Epithelial cell of prostate (primary cell): ENCODE data around the gene FLT4.

Source experiments
- DNase-seq: peaks from one replicate; pipeline ENCODE4 v3.0.0-alpha.2; 2011; ENCODE audit warnings: low read depth, low spot score
- H3K27ac ChIP-seq: fragments of 450-650 bp; 2 replicates; pipeline ENCODE4 v1.5.1; 2017; ENCODE audit warnings: mild to moderate bottlenecking

FLT4 gene

GRCh38 chr5:180628827-180629750 lies 20.3 kb downstream of the FLT4 start:
- H3K27ac ChIP-seq, result no peak overlapping the region
- DNase-seq, result no peak

GRCh38 chr5:180628211-180628610 lies 21.2 kb downstream of the FLT4 start:
- no peak overlapping the region for H3K27ac ChIP-seq
- DNase-seq, result no peak

- no peak overlapping the region for H3K27ac ChIP-seq
- DNase-seq, result no peak
Observed at GRCh38 chr5:180627386-180628120, 21.8 kb downstream of the FLT4 start.

DNA sequence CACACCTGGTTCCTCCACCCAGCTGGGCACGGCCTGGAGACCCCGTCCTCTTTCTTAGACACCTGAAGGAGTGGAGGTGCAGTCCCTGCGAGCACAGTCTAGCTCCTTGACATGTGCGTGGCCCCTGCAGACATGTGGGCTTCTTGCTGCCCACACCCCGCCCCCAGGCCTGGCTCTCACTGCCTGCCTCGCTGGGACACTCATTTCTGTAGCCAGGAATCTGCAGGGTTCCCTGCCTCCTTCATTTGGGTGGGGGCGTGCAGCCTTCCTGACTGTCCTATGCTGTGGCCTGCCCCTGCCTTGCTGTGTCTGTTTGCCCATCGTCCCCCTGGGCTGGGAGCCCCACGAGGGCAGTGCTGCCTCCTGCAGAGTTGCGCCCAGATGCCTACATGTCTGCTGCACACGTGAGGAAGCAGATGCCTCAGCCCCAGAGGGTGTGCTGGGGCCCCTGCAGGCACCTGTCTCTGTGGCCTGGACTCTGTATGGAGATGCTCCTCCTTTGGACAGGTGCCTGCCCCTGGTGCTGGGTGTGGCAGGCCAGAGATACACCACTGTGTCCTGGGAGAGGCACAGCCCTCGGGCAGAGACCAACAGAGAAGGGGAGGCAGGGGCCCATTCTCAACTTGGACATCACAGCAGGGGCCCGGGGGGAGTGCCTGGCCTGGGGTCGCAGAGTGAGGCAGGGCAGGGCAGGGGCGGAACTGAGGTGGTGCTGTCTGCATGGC lies 22.6 kb downstream of the FLT4 start:
- DNase-seq, result no peak
- no peak overlapping the region for H3K27ac ChIP-seq

GRCh38 chr5:180625791-180626660 lies 23.4 kb downstream of the FLT4 start:
- no peak overlapping the region for H3K27ac ChIP-seq
- no peak for DNase-seq

DNA sequence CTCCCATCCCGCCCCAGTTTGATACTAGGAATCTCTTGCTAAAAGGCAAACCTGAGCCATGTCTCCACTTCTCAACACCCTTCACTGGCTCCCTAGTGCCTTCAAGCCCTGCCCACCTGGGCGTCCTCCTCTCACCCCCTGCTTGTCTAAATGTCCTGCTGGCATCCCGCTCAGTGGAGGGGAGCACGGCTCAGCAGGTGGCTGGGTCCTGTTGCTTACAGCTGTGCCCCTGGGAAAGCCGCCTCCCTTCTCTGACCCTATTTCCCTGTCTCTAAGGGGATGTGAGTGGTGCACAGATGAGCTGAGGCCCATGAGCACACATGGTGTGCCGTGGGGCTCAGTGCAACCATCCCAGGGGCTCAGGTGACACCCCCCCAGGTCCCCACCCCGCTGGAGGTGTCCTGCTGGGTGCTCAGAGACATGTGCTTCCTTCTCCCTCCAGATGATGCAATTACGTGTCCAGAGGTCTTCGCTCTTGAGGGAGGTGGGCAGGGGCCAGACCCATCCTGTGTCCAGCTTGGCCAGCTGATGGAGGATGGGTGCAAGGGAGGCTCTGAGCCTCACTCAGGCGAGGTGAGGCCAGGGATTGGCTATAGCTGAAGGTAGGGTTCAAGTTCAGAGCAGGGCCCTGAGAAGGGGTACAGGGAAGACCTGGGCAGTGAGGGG lies 24.1 kb downstream of the FLT4 start:
- H3K27ac ChIP-seq, result no peak overlapping the region
- no peak for DNase-seq

GRCh38 chr5:180624587-180624986 lies 24.8 kb downstream of the FLT4 start:
- DNase-seq, result no peak
- no peak overlapping the region for H3K27ac ChIP-seq

GRCh38 chr5:180623844-180624243 lies 25.6 kb downstream of the FLT4 start:
- no peak overlapping the region for H3K27ac ChIP-seq
- no peak for DNase-seq

- no peak overlapping the region for H3K27ac ChIP-seq
- no peak for DNase-seq
Observed at GRCh38 chr5:180623411-180623834, 26.0 kb downstream of the FLT4 start.

DNA sequence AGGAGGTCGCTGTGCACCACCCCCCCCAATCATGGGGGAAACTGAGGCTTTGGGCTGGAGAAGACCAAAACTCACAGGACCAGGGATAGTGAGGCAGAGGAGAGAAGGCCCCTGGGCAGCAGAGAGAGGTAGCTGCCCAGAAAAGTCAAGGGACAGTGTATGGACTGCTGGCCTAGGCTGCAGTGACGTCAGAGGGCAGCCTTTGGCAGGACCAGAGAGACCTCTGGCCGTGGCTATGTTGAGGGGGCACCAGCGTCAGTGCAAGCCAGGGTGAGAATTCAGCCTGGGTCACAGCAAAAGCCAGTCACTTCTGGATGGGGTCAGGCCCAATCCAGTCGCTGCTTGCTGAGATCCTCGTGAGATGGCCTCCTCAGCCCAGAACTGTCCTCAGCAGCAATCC lies 26.5 kb downstream of the FLT4 start:
- no peak for DNase-seq
- H3K27ac ChIP-seq, result no peak overlapping the region

GRCh38 chr5:180621311-180621710 lies 28.1 kb downstream of the FLT4 start:
- DNase-seq, result no peak

DNA sequence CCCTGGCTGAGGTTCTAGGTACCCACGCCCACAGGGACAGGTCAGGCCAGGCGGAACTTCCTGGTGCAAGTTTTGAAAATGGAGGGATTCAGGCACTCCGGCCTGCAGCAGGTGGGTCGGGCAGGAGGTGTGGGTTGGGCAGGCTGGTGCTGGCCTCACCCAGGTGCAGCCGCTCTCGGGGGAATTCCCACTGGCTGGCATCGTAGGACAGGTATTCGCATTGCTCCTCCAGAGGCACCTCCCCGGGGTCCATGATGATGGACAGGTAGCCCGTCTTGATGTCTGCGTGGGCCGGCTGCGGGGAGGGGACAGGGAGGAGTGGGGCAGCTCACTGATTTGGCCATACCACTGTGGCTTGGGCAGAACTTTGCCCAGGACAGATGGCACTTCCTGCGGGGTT lies 29.4 kb downstream of the FLT4 start:
- no peak for DNase-seq
- no peak overlapping the region for H3K27ac ChIP-seq

More at GRCh38 chr5:180621311-180621710, 28.1 kb downstream of the FLT4 start:
- no peak overlapping the region for H3K27ac ChIP-seq

DNA sequence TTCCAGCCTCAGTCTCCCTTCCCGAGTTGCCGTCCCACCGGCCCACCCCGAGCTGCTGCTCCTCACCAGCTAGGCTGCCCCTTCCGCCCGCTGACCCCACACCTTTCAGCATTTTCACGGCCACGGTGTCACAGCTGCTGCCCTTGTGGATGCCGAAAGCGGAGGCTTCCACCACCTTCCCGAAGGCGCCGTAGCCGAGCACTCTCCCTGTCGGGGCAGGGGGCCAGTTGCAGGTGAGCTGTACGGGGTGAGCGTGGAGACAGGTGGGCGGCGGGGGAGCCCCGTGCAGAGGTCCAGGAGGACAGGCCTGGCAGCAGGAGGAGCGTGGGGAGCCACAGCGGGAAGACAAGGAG lies 29.9 kb downstream of the FLT4 start:
- DNase-seq, result no peak

DNA sequence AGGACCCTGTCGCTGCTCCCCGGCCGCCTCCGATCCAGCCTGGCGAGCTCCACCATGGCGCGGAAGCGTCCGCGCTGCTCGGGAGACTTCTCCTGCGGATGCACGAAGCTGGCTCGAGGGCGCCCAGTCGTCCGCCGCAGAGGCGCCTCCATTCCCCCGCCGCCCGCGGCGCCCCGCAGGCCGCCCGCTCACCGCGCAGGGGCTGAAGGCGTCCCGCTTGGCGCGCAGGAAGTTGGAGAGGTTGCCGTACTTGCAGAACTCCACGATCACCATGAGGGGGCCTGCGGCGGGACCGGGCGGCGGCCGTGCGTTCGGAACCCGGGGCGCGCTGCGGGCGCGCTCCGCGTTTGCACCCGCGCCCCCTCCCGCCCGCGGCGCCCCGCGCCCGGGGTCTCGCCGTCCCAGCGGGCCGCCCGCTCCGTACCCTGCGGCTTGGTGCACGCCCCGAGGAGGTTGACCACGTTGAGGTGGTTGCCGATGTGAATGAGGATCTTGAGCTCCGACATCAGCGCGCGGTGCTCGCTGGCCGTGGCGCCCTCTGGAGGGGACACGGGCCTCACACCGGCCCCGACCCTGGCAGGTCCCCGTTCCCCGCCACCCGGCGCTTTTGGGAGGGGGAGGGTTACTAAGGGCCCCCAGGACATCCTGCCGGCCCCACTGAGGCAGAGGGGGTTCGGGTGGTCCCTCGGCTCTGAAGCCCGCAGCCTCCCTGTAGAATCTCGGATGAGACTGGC lies 30.4 kb downstream of the FLT4 start:
- no peak overlapping the region for H3K27ac ChIP-seq
- no peak for DNase-seq

More for the DNA sequence above, 29.9 kb downstream of the FLT4 start:
- no peak overlapping the region for H3K27ac ChIP-seq

- DNase-seq, result no peak
- no peak overlapping the region for H3K27ac ChIP-seq
Observed at GRCh38 chr5:180618487-180618828, 30.9 kb downstream of the FLT4 start.

GRCh38 chr5:180613814-180614188 lies 35.6 kb downstream of the FLT4 start:
- DNase-seq, result no peak

GRCh38 chr5:180613188-180613813 lies 36.1 kb downstream of the FLT4 start:
- H3K27ac ChIP-seq, result no peak overlapping the region
- DNase-seq, result no peak

More at GRCh38 chr5:180613814-180614188, 35.6 kb downstream of the FLT4 start:
- no peak overlapping the region for H3K27ac ChIP-seq

GRCh38 chr5:180612683-180613082 lies 36.7 kb downstream of the FLT4 start:
- no peak for DNase-seq
- no peak overlapping the region for H3K27ac ChIP-seq
